DMS114 treated with DMSO at 0.1 percent for 48 hours (cell line): Measurements from ENCODE around the gene STMP1.

Experiments
- DNase-seq: peaks from one replicate; lab custom pipeline; 2025; ENCODE audit not compliant: unreplicated experiment; lab: John Stamatoyannopoulos, UW

The STMP1 gene

DNA sequence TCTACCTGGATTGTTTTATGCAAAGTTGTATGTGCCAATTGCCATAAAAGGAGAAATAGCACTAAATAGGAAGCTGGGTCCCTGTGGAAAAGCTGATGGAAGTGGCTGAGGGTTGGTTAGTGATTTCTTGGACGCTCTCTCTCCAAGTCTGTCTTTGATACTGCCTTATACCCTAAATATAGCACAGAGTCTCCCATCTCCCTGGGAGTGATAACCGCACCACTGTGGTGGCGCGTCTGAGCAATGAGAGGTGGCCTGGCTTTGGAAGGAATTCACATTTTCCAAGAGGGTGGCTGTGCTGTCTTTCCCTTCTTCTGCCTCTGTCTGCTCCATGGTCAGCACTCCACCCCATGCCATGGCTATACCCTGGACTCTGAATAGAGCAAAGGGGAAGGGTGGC lies 31.2 kb downstream of the STMP1 start:
- no peak for DNase-seq

DNA sequence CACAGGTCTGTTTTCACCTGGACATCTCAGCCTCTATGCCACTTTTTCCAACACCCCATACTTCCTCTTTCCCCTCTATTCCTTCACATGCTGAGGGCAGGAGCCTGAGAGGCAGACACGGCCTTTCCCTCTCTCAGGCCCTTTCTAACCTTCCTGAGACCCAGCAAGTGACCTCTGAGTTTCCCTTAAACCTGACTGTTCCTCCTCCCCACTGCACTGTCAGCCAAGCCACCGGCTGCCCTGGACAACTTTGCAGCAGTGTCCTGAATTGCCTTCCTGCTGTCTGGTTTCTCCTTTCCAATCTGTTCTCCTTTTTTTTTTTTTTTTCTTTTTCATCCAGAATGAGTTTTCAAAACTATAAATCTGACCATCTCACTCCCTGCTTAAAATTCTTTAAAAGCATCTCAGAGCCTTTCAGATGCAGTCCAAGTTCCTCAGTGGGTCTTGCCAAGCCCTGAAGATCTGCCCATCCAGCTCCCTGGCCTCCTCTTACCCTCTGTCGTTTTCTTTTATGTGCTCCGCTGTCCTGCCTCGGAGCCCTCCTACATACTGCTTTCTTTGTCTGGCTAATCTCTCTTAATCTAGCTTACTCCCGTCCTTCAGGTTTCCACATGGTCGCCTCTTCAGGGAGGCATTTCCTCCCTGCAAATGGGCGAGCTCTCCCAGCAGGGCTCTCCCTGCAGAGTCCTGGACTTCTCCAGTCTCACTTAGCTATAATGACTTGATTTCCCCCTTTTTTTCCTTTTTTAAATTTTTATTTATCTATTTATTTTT lies 35.1 kb downstream of the STMP1 start:
- DNase-seq, result no peak

DNA sequence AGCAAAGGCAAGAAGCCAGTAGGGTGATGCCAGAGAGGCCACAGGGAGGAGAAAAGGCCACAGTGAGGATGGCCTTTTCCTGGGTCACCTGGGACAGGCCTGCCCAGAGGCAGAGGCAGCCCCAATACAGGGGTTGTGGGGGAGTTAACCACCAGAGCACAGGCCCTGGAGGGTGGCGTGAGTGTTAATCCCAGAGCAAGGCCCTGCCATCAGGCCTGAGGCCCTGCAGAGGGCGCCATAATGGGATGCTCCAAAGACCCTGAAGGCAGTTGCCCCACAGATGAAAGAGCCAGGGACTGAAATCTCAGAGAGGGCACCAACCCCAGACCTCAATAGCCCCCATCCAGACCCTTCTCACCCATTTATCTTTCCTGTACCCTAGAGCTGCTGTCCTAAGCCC lies 41.8 kb downstream of the STMP1 start:
- no peak for DNase-seq

DNA sequence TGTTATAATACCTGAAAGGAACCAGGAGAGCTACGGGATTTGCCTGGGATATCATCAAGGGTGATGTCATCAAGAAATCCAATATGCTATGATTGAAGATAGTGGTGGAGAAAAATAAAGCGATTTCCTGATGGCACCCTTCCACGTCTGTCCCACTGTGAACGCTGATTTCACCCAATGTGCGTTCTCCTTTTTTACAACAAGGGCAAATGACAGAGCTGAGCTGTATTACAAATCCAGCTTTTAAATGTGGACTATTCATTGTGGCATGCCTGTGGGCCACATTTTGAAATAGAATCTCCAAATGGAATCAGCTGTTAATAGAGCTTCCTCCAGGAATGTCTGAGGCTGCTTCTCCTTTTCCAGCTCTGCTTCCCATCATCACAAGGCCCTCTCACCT lies 42.4 kb downstream of the STMP1 start:
- no peak for DNase-seq

DNA sequence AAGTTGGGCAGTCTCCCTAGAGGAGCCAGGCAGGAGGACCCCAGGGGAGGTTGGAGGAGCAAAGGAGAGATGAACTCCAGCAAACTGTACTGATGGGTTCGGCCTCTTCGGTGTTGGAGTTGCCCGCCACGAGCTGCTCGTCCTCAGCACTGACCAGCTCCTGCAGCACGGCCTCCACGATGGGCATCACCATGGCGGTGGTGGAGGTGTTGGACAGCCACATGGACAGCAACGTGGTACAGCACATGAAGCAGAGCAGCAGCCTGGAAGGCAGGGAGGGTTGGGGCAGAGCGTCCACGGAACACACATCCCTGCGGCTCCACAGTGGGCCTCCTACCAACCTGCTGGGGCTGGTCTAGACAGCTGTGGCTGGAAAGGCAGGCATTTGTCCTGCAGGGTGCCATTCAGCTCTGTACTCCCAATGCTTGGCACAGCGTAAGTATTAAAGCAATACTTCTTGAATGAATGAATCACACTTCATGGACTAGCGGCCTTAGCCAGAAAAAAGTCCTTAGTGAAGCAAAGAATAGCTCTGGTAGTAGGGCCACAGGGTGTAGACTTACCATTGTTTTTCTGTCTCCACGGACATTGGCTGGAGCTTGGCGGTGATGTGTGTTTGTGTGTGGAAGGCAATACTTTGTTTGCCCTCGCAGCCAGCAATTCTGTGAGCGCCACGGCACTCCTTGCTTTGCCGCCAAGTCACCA lies 43.9 kb downstream of the STMP1 start:
- no peak for DNase-seq

DNA sequence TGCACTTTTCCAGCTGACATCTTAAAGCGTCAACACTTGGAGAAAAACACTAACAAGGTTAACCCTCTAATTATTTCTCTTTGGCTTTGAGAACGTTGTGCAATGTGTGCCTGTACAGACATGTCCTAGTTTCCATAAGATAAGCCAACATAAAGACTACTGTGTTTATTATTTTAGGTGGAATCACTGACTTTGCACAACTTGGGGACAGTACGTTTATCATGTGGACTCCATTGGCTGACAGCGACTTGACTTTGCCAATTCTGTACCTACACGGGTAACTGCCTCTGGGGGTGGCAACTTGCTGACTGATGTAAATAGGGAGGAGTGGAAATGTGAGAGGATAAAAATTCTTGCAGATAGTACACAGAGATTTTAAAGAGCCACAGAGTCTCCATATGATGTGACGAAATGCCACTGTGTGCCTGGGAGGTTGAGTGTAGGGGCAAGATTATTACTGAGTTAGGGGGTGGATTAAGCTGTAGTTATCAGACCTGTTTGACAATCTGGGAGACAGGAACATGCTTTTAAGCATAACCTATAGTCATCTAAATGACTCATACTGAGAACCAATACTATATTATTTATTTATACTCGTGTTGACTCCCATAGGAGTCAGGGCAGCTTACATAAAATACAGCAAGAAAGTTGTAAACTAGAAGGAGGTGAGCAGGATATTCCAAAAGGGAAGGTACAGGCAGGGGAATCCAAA lies 44.7 kb downstream of the STMP1 start:
- DNase-seq, result no peak

DNA sequence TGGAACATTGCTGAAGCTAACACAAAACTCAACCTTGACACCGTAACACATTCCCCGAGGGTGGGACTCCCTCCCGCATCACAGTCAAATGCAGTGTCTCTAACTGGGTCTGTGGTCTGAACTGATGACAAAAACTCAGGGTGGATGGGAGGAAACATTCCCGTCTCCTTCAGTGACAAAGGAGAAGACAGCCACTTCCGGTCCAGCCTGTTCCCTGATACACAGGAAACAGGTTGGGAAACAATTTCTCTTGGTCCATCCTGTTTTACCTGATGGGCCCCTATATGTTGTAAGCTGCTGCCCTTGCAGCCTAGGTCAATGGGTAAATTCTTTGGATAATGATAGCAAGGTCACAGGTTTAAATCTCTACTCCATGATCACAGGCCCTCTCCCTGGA lies 45.3 kb downstream of the STMP1 start:
- DNase-seq, result no peak

DNA sequence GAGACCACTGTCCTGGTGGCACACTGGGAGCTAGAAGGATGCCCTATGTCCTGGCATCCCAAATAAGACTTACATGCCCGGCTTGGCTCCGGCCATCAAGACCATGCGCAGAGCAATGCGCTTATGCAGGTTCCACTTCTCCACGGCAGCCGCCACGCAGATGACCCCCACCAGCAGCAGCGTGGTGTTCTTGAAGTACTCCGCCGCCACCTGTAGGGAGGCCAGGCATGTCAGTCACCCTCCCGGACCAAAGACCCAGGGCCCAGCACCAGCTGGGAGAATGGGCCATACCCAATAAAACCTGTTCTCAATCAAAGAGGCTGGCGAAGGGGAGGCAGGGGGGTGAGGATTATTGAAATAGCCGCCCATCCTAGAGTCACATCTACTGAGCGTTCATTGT lies 45.7 kb downstream of the STMP1 start:
- DNase-seq, result no peak

DNA sequence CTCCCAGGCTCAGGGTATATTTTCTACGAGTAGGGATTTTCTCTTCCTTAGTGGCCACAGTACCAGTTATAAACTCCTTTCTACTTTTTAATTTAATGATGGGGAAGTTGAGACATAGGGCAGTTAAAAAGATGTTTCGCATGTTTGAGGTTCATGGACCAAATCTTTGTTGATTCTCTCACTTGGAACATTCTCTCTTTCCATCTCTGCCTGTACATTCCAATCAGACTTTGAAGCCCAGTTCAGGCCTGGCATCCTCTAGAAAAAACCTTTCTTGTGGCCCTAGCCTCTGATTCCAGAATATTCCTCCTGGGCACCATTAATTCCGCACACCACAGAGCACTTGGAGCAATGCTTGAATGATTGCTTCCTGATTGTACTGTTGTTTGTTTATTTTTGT lies 47.2 kb downstream of the STMP1 start:
- no peak for DNase-seq

DNA sequence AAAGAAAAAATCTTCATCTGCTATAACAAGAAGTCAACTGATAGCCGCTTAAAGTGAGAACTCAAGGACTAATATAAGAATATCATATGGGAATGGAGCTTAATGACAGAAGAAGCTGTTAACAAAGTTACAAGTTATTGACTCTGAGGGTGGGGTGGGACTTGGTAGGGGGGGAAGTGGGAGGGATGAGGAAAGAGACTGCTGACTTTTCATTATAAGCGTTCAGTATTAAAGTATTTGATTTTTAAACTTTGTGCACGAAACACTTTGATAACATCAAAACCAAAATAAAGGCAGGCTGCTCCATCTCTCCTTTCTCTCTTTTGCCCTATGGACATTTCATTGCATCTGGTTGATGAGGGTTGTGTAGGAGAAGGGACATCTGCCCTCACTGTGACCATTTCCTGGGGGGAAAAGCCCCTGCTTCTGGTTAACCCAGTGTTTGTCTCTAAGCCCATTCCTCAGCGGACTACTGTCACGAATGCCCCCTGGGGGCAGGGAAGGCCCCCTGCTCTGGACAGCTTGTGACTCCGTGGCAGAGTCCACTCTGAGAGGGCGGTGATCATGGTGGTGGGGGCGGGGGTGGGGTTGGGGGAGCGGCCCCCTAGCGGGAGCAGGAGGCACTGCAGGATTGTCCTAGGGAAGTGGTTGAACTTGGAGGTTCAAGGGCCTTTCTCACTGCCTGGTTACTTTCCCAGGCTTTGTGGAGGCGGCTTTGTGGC lies 48.3 kb downstream of the STMP1 start:
- no peak for DNase-seq

DNA sequence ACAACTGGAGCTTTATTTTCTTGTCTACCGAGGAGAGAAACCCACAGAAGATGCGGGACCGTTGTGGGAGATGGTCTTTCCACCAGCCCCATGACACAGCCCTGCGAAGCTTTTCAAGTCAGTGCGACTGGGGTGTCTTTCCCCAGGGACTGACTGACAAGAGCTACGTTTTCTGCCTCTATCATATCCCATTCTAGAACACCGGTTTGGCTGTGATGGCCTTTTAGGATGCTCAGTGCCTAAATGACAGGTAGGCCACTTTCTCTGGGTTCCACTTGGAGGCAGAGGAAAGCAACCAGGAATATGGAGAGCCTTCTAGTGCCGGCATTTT lies 48.8 kb downstream of the STMP1 start:
- DNase-seq, result no peak

DNA sequence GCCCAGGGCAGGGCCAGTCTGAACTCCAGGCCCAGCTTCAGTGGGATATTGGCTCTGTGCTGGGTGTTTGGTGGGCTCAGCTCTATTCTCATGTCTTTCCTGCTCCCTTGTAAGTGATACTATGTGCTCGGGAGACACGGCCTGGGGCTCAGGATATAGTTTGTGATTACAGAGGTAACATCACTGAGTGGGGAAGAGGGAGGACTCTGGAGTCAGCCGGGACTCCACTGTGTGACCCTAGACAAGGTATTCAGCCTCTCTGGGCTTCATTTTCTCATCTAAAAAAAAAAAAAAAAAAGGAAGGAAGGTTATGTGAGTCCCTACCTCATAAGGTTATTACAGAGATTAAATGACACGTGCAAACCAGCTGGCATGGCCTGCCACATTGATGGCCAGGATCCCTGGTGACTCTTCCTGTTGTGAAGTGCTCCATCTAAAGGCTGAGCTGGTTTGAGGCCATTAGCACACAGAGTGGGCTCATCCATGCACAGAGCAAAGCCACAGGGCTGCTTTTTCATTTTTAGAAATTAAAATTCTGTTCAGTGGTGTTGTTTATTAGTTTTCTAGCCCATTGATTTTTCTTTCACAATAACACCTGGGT lies 50.0 kb downstream of the STMP1 start:
- DNase-seq, result no peak

DNA sequence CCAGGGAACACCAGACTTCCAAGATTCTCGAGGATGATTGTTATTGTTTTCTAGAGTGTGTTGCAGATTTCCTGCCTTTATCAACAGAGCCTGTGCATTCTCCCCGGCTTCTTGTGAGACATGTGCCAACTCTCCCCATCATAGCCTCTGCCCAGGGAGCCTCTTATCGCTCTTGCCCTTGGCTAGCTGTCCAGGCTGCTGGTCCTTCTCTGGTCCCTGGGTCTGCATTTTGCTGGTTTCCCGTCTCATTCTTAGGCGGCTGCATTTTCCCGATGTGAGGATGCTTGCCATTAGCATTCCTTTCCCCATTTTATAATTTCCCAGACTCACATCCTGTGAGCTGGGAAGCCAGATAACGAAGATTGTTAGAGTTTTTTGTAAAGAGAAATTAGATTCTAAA lies 50.5 kb downstream of the STMP1 start:
- no peak for DNase-seq

DNA sequence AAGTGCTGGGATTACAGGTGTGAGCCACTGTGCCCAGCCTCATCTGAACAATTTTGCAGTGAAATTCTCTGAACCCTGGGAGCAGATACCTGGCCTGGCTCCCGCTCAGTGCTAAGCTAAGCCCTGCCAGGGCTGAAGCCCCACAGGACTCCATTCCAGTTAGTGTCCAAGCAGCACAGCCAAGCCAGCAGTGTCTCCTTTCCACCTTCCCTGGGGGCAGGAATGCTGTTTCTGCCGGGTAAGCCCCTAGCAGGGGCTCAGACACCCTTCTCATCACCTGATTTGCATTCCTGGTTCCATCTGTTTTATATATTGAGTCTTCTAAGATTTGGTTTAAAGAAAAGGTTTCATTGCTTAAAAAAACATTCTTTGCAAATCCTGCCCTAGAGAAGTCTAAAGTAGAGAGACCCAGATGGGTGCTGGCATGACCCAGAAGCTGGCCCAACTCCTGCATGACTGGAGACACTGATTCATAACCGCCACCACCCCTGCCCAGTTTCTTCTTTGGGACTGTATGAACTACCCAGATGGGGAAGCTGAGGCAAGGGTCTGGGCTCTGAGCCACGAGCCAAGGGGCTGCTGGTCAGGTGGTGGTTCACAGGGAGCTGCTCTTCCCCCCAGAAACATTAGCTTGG lies 51.6 kb downstream of the STMP1 start:
- DNase-seq, result no peak

DNA sequence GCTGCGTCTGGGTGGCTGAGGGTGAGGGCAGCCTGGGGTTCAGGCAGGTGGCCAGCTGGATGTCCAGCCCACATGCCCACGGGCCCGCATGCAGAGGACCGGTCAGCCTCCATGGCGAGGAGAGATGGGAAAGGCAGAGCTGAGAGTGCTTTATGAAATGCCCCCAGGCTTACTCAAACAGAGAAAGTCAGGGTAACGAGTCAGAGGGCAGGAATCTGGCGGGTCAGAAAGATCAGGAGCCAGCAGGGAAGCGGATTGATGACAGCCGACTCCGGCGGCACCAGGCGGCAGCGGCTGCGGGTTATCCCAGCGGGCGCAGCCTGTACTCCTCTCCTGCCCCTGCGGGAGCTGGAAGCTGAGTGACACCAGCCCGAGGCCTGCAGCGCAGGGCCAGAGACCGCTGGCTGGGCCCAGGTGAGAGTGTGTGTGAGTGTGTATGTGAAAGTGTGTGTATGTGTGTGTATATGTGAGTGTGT lies 52.3 kb downstream of the STMP1 start:
- DNase-seq, result no peak

DNA sequence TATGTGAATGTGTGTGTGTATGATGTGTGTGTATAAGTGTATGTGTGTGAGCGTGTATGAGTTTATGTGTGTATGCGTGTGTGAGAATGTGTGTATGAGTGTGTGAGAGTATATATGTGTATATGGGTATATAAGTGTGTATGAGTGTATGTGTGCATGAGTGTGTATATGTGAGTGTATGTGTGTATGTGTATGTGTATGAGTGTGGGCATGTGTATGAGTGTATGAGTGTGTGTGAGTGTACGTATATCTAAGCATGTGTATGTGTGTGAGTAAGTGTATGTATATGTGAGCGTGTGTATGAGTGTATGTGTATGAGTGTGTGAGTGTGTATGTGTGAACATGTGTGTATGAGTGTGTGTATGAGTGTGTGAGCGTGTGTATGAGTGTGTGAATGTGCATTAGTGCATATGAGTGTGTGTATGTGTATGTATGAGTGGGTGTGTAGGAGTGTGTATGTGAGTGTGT lies 52.8 kb downstream of the STMP1 start:
- DNase-seq, result no peak

DNA sequence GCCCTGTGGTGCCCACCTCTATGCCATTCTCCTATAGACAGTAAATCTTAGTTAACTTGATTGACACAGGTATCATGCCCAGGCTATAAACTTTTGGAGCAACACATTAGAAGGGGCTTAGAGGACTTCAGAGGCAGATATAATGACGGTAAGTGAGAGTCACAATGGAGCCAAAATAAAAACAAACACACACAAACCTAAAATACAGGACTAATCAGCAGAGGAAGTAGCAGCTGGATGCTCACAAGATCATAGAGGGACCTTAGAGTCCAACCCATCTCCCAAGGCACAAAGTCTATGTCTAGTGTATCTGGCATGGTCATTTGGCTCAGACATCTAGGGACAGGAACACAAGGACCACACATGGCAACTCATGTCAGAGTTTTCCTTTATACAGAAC lies 53.4 kb downstream of the STMP1 start:
- no peak for DNase-seq

DNA sequence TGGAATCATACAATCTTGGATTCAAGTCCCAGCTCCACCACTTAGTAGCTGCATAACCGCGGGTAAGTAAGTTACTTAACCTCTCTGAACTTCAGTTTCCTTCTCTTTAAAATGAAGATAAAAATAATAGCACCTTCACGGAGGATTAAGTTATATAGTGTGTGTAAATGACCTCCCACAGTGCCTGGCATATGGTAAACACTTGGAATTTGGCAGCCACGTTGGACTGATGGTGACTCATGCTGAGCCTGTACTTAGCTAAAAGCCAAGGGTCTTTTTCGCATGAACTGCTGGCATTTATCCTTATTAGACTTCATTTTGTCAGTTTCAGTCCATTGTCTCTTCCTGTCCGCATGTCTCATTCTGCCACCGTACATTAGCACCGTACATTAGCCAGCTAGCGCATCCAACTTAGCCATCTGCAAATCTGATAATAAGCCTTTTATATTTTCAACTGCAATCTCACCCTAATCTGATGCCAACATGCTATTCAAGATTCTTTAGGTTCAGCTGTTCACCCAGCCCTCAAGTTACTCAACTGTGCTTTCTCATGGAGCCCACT lies 54.4 kb downstream of the STMP1 start:
- DNase-seq, result no peak

DNA sequence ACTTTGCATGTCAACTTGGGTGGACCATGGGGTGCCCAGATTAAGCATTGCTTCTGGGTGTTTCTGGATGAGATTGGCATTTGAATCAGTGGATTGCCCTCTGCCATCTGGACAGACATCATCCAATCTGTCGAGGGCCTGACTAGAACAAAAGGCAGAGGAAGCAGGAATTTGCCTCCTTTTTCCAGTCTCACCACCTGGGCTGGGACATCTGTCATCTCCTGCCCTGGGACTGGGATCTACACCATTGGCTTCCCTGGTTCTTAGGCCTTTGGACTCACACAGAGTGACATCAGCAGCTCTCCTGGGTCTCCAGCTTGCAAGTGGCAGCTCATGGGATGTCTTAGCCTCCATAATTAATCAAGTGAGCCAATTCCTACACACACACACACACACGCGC lies 55.4 kb downstream of the STMP1 start:
- no peak for DNase-seq

DNA sequence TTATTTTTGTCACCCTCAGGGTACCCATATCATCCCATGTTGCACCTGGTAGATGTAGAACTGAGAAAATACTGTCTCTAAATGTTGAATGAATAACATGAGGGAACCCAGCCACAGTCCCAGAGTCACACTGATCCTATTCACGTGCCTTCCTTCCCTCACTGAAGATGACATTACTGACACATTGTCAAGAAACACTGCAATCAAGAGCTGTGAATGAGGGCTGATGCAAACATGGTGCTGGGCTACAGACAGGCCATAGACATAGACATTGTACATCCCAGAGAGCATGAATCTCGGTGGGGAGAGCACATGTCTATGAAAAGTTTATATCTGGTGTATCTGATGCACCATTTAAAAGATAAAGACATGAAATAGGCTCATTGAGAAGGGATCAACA lies 55.9 kb downstream of the STMP1 start:
- DNase-seq, result no peak
